IMR-90 (cell line): Measurements from ENCODE around the gene DCAF11. TPM values are rescaled to one million over a fixed set of nuclear protein-coding genes. Genes with fewer than 3 reads are reported as not detected.

Experiments
- ATAC-seq: fragments of 200-7000 bp; cut with Tn5 transposase; 2 replicates; pipeline ENCODE4 v1.9.1; 2020; ENCODE audit warnings: low read depth, mild to moderate bottlenecking, moderate library complexity
- BruUV-seq: library from RNA; stranded (reverse); fragments of 400-500 nt; replicated peaks from 2 replicates; lab custom pipeline; 2021; lab: Mats Ljungman, UMichigan
- CTCF ChIA-PET: fragments of 300-600 bp; formaldehyde crosslinking; extraction: SDS; loops from one replicate; lab custom pipeline; 2021; ENCODE audit warnings: antibody characterized with exemption; lab: Yijun Ruan, JAX
- POLR2A ChIA-PET: fragments of 300-600 bp; sonication (Branson Sonifier 250); formaldehyde crosslinking; loops from one replicate; lab custom pipeline; 2022; ENCODE audit warnings: antibody characterized with exemption; ENCODE audit not compliant: unreplicated experiment; lab: Charles Lee
- DNase-seq: peaks from one replicate; pipeline ENCODE4 v3.0.0; 2013
- H2AFZ ChIP-seq: replicated peaks from 2 replicates; pipeline ENCODE3; 2013; ENCODE audit warnings: low read length, mild to moderate bottlenecking; ENCODE audit not compliant: poor library complexity
- H2AK5ac ChIP-seq: 2 replicates; pipeline ENCODE4 v1.6.1; 2013; ENCODE audit warnings: low read depth, low read length, inconsistent platforms
- H2AK9ac ChIP-seq: replicated peaks from 2 replicates; pipeline ENCODE3; 2013; ENCODE audit warnings: mild to moderate bottlenecking, low read depth, low read length, moderate library complexity; ENCODE audit not compliant: poor library complexity
- H2BK120ac ChIP-seq: 2 replicates; pipeline ENCODE4 v1.6.1; 2013; ENCODE audit warnings: low read depth, low read length, inconsistent platforms
- H2BK15ac ChIP-seq: 3 replicates; pipeline ENCODE4 v1.6.1; 2013; ENCODE audit warnings: low read depth, low read length, inconsistent platforms
- H2BK20ac ChIP-seq: 2 replicates; pipeline ENCODE4 v1.6.1; 2013; ENCODE audit warnings: low read depth, mild to moderate bottlenecking, inconsistent platforms, low read length, moderate library complexity
- H2BK5ac ChIP-seq: 2 replicates; pipeline ENCODE4 v1.6.1; 2013; ENCODE audit warnings: mild to moderate bottlenecking, low read depth, low read length, inconsistent platforms; ENCODE audit not compliant: poor library complexity, severe bottlenecking
- H3K14ac ChIP-seq: replicated peaks from 2 replicates; pipeline ENCODE4 v1.6.1; 2013; ENCODE audit warnings: low read depth, low read length, inconsistent platforms
- H3K18ac ChIP-seq: 2 replicates; pipeline ENCODE4 v1.6.1; 2013; ENCODE audit warnings: low read depth, low read length, control low read depth
- H3K23ac ChIP-seq: 2 replicates; pipeline ENCODE4 v1.6.1; 2013; ENCODE audit warnings: low read depth, low read length, inconsistent platforms
- H3K27ac ChIP-seq: 2 replicates; pipeline ENCODE4 v1.5.1; 2013; ENCODE audit warnings: mild to moderate bottlenecking, control low read depth, low read length; ENCODE audit not compliant: insufficient read depth
- H3K27me3 ChIP-seq: 2 replicates; pipeline ENCODE4 v1.6.1; 2013; ENCODE audit warnings: low read length; ENCODE audit not compliant: control insufficient read depth, insufficient read depth
- H3K36me3 ChIP-seq: 2 replicates; pipeline ENCODE4 v1.6.1; 2013; ENCODE audit warnings: low read length, mixed read lengths; ENCODE audit not compliant: control insufficient read depth, insufficient read depth
- H3K4ac ChIP-seq: 2 replicates; pipeline ENCODE4 v1.6.1; 2013; ENCODE audit warnings: low read depth, low read length, inconsistent platforms
- H3K4me1 ChIP-seq: 2 replicates; pipeline ENCODE4 v1.6.1; 2013; ENCODE audit warnings: low read length, mixed read lengths; ENCODE audit not compliant: control insufficient read depth, insufficient read depth
- H3K4me2 ChIP-seq: 2 replicates; pipeline ENCODE4 v1.6.1; 2013; ENCODE audit warnings: low read depth, mild to moderate bottlenecking, control low read depth, low read length, moderate library complexity
- H3K4me3 ChIP-seq: 2 replicates; pipeline ENCODE4 v1.5.1; 2013; ENCODE audit warnings: low read depth, mild to moderate bottlenecking, control low read depth, low read length, moderate library complexity; ENCODE audit not compliant: insufficient read depth
- H3K56ac ChIP-seq: 2 replicates; pipeline ENCODE4 v1.6.1; 2013; ENCODE audit warnings: low read length, inconsistent platforms; ENCODE audit not compliant: insufficient read depth; ENCODE audit errors: extremely low read depth
- H3K79me1 ChIP-seq, 2 experiments: 2 replicates each; pipeline ENCODE4 v1.6.1; 2013; ENCODE audit warnings: low read length in 2 of 2, inconsistent platforms in 1 of 2, low read depth in 1 of 2
- H3K9ac ChIP-seq: 2 replicates; pipeline ENCODE4 v1.6.1; 2013; ENCODE audit warnings: low read depth, low read length, control low read depth
- H3K9me1 ChIP-seq: 2 replicates; pipeline ENCODE4 v1.6.1; 2013; ENCODE audit warnings: low read length, inconsistent platforms; ENCODE audit not compliant: insufficient read depth
- H3K9me3 ChIP-seq: 2 replicates; pipeline ENCODE4 v1.6.1; 2013; ENCODE audit warnings: low read length; ENCODE audit not compliant: control insufficient read depth, insufficient read depth
- H4K20me1 ChIP-seq: 2 replicates; pipeline ENCODE4 v1.6.1; 2013; ENCODE audit warnings: low read length, inconsistent platforms; ENCODE audit not compliant: insufficient read depth
- H4K5ac ChIP-seq: 2 replicates; pipeline ENCODE4 v1.6.1; 2013; ENCODE audit warnings: mild to moderate bottlenecking, low read depth, low read length, control low read depth
- H4K8ac ChIP-seq, 2 experiments: 2 replicates each; pipeline ENCODE4 v1.6.1; 2013; ENCODE audit warnings: low read depth in 2 of 2, low read length in 2 of 2, control low read depth in 1 of 2, inconsistent platforms in 1 of 2
- H4K91ac ChIP-seq: 2 replicates; pipeline ENCODE4 v1.6.1; 2013; ENCODE audit warnings: low read depth, low read length, inconsistent platforms; ENCODE audit not compliant: insufficient read depth
- FOS ChIP-seq: fragments of 150-350 bp; IDR thresholded peaks from 2 replicates; pipeline ENCODE4 v1.6.1; 2016; ENCODE audit warnings: low read depth, low read length
- WGBS, 2 experiments: methylation state at CpG; one replicate each; pipeline versions ENCODE4 v1.1.5 to v1.1.7; 2013; ENCODE audit warnings: missing lambda C conversion rate in 2 of 2; ENCODE audit not compliant: insufficient read length in 1 of 2; ENCODE audit errors: extremely low coverage in 2 of 2; 5-methylcytosine and 5-hydroxymethylcytosine counted together
- dilution Hi-C: fragments of 300-500 bp; cut with HindIII; formaldehyde crosslinking; loops from one replicate; pipeline ENCODE4 v1.14.3; 2018; ENCODE audit warnings: low sequenced_read_pairs; ENCODE audit not compliant: unreplicated experiment
- in situ Hi-C: fragments of 300-500 bp; cut with MboI; formaldehyde crosslinking; loops from 3 replicates; pipeline ENCODE4 v1.14.3; 2019; ENCODE audit warnings: low sequenced_read_pairs, inconsistent platforms, mixed read lengths
- intact Hi-C: fragments of 100-400 bp; cut with micrococcal nuclease; formaldehyde crosslinking; loops from 2 replicates; pipeline ENCODE4 v1.10.0; 2022
- polyA plus RNA-seq, 3 experiments: library from polyadenylated mRNA; depleted of rRNA; stranded (reverse); fragments of >200 nt; gene quantifications; 2 replicates each; pipeline ENCODE4 v1.2.3, GENCODE V29; 2012; ENCODE audit warnings: low replicate concordance in 1 of 3
- total RNA-seq: library from RNA; depleted of rRNA; stranded (reverse); fragments of >200 nt; gene quantifications from 2 replicates; pipeline ENCODE4 v1.2.3, GENCODE V29; 2012

Gene DCAF11
- total and polyA plus RNA-seq, 2 of the 4 experiments (the other 2 are of a cell fraction) = 21.0 to 52.0 TPM

DNA sequence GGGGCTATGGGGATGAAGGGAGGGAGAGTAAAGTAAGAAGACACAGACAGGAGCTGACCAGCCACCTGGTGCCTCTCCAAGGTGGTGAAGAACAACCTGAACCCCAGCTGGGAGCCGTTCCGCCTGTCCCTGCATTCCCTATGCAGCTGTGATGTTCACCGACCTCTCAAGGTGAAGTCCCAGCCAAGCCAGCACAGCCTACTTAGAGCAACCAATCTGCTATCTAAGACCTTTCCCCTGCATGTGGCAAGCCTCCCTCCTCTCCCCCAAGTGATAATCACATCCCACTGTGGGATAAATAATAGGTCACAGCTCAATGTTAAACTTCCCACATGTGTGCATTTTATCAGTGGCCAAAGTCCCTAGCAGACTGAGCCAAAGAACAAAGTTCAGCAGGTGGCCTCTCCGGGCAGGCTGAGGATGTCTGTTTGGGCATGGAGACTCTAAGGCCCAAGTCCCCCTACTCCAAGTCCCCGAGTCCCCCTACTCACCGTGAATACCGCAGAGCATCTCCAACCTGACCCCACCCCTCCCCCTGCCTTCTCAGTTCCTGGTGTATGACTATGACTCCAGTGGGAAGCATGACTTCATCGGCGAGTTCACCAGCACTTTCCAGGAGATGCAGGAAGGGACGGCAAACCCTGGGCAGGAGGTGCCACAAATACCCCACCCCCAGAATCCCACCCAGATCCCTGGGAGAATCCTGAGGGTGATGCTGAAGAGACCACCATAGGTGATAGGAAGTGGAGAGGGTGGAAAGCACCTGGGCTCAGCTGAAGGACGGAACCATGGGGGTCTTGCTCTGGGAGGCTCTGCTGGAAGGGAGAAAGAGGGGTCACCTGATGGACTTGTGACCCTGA lies 39.7 kb upstream of the DCAF11 start:
- Histone ChIP-seq H2AK9ac (no peak overlapping the region), H3K79me1 (no peaks in the 10 kb centered on the region), H3K56ac (no peak overlapping the region), H2BK120ac (no peak overlapping the region), H3K9me1 (no peaks in the 10 kb centered on the region), H2BK5ac (no peak overlapping the region), H2AFZ (no peak overlapping the region), H3K9me3 (no peaks in the 10 kb centered on the region), H4K5ac (no peak overlapping the region), H4K20me1 (no peaks in the 10 kb centered on the region), H2BK20ac (no peak overlapping the region), H3K23ac (no peak overlapping the region), H3K27me3 (peaks cover 82% of the 10 kb centered on the region), H2BK15ac (no peak overlapping the region), H3K4ac (no peak overlapping the region), H4K91ac (no peak overlapping the region), H3K4me1 (no peaks in the 10 kb centered on the region), H3K36me3 (no peaks in the 10 kb centered on the region), H3K14ac (no peak overlapping the region), H3K27ac (no peak overlapping the region), H3K18ac (no peak overlapping the region), H3K4me3 (no peak overlapping the region), H2AK5ac (no peak overlapping the region), H3K4me2 (no peak overlapping the region), H4K8ac (no peak overlapping the region), H3K9ac (no peak overlapping the region)
- ChIA-PET POLR2A (no interaction called here), CTCF (no interaction called here)
- in situ Hi-C loops = no loop called here
- dilution Hi-C loops = no loop called here
- no TSS peak for BruUV-seq
- intact Hi-C loops = no loop called here
- ATAC-seq = no peak
- no peak for DNase-seq
- TF ChIP-seq FOS = no peak
- no CpG with 5 or more reads among the region's 11 CpGs for WGBS, 2 experiments
